ENCODE data around the gene PNKD. TPM values are rescaled to one million over a fixed set of nuclear protein-coding genes. Genes with fewer than 3 reads are reported as not detected.

Gene PNKD
- 126 TPM for polyA plus RNA-seq

DNA sequence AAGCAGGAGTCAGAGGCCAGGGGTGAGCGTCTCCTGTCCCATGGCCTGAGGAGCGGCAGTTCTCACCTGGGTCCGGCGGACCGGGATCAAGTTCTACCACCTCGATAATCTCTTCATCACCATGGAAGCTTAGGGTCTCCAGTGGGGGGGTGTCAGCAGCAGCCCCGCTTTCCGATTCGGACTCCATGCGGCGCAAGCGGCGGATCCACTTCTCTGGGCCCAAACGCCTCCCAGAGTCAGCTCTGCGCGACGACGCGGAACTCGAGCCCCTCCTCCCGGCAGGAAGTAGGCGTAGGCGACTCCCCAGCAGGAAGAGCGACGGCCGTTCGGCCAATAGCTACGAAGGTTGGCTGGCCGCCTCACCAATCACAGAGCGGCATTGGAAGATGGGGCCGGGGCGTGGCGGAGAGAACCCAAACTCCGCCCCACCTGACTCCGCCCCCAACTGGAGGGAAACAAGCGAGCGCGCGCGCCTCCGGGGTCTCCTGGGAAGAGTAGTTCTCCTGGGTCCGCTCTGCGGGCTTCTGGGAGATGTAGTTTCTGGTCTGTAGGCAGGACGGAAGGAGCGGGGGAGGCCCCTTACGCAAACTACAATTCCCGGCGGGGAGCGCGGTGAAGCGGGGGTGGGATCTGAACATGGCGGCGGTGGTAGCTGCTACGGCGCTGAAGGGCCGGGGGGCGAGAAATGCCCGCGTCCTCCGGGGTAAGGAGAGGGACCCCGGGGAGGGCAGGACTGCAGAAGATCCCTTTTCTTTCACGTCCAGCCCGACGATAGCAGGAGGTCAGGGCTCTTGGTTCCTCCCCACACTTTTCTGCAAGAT lies at the start of gene PNKD, which contains the start of gene AAMP:
TSS of gene PNKD (plus strand) at position 620 of the 821 bp plus-strand sequence. CDS start at position 637, 17 bp downstream.
TSS of gene AAMP (minus strand) at position 238 of the 821 bp plus-strand sequence. CDS start at position 187, 51 bp downstream.
- H3K4me3 Mint-ChIP-seq, result peak within 1 kb of the TSS; percentile 91 to 99 (median 96)
- no peaks in the 10 kb centered on the region for H3K9me3 Mint-ChIP-seq
- no peaks in the 10 kb centered on the region for H3K36me3 Mint-ChIP-seq
- H3K27ac Mint-ChIP-seq, result peak within 1 kb of the TSS; percentile 67 to 96 (median 94)
- H3K27me3 Mint-ChIP-seq, result peaks cover 2% of the 10 kb centered on the region
- peaks cover 29 to 48% (median 30%) of the 10 kb centered on the region in 3 donors for H3K4me1 Mint-ChIP-seq

GRCh38 chr2:218221000-218221399 lies 49.3 kb upstream of the PNKD start:
- Mint-ChIP-seq H3K4me3 (peak overlapping the region; percentile 90 to 98 (median 96)), H3K27ac (peak overlapping the region; percentile 53 to 67 (median 56)), H3K36me3 (no peaks in the 10 kb centered on the region), H3K9me3 (no peaks in the 10 kb centered on the region), H3K4me1 (peaks cover 64 to 72% (median 66%) of the 10 kb centered on the region in 3 donors), H3K27me3 (no peaks in the 10 kb centered on the region)

- H3K4me1 Mint-ChIP-seq, result peaks cover 73 to 75% (median 74%) of the 10 kb centered on the region in 3 donors
- H3K36me3 Mint-ChIP-seq, result peaks cover 4% of the 10 kb centered on the region
- H3K27me3 Mint-ChIP-seq, result no peaks in the 10 kb centered on the region
- no peaks in the 10 kb centered on the region for H3K9me3 Mint-ChIP-seq
- H3K4me3 Mint-ChIP-seq, result peak overlapping the region; percentile 63 to 98 (median 76)
- peak overlapping the region; percentile 53 to 90 (median 90) for H3K27ac Mint-ChIP-seq
These were observed 47.3 kb upstream of the PNKD start for GRCh38 chr2:218223046-218223445.

GRCh38 chr2:218224186-218224585 lies 46.1 kb upstream of the PNKD start:
- Mint-ChIP-seq H3K4me1 (peaks cover 72 to 81% (median 80%) of the 10 kb centered on the region in 3 donors), H3K27me3 (no peaks in the 10 kb centered on the region), H3K36me3 (peaks cover 4% of the 10 kb centered on the region), H3K9me3 (no peaks in the 10 kb centered on the region), H3K4me3 (peak overlapping the region in 3 of 4 donors; percentile 55 to 78 (median 61)), H3K27ac (peak overlapping the region; percentile 90)

DNA sequence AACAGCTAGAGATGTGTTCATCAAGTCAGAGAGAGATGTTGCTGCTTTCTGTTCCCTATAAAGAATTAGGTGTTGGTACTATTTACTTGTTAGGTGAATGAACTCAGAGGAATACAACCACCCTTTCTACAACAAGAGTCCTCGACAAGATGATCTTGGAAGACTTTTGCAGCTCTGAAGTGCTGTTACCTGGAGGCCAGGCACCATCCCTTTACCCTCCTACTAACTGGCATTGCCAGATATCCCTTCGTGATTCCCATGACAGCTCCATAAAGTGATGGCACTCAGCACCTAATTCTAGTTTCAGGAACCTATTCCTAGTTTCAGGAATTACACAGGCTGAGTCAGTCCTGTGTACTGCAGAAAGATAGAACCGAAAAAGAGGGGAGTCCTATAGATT lies 43.4 kb upstream of the PNKD start:
- no peaks in the 10 kb centered on the region for H3K27me3 Mint-ChIP-seq
- peak overlapping the region in 3 of 4 donors; percentile 1 to 81 (median 53) for H3K4me3 Mint-ChIP-seq
- peak overlapping the region; percentile 4 to 94 (median 89) for H3K27ac Mint-ChIP-seq
- H3K4me1 Mint-ChIP-seq, result peaks cover 65 to 75% (median 70%) of the 10 kb centered on the region in 3 donors
- no peaks in the 10 kb centered on the region for H3K9me3 Mint-ChIP-seq
- H3K36me3 Mint-ChIP-seq, result peaks cover 9% of the 10 kb centered on the region

DNA sequence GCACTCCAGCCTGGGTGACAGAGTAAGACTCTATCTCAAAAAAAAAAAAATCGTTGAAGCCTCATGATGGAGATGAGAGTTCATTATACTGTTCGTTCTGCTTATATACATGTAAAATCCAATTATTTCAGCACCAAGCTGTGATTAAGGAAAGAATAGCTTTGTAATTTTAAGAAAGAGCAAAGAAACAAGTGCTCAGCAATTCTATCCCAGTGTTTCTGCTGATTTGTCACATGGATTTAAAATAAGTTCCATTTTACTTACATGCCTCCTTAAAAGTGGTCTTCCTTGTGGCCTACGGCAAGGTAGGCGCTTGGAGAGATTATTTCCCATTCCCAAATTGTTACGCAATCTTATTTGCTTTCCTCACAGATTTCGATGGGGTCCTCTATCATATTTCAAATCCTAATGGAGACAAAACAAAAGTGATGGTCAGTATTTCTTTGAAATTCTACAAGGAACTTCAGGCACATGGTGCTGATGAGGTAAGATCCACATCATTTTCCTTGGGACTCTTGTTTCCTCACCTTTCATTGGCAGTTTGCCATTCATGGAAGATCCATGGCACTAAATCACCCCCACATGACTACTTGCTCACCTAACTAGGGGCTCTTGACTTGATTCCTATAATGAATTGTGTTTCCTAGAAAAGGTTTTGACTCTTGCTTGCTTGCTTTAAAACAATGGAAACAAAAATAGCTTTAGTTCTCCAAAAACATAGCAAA lies 41.8 kb upstream of the PNKD start:
- Mint-ChIP-seq H3K4me3 (peak overlapping the region in 2 of 4 donors; percentile 88), H3K27ac (peak overlapping the region; percentile 79 to 86 (median 81)), H3K36me3 (peaks cover 9% of the 10 kb centered on the region), H3K27me3 (no peaks in the 10 kb centered on the region), H3K4me1 (peaks cover 57 to 62% (median 58%) of the 10 kb centered on the region in 3 donors), H3K9me3 (no peaks in the 10 kb centered on the region)

DNA sequence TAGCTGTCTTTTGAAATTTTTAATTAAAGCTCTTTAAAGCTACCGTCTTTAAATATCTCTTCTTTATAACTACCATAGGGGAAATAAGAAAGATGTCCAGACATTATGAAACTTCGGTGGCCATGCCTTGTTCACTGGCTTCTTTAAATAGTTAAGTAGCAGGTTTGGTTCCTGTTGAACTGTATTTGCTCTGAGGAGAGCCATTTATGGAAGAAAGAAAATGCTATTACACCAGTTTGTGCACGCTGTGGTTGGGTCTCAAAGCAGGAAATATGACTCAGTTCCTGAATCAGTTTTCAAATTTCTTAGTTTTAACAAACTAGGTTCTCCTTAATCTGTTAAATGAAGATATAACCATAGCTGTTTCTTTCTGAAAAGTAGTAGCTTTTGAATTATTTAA lies 41.1 kb upstream of the PNKD start:
- H3K4me3 Mint-ChIP-seq, result peak overlapping the region in 3 of 4 donors; percentile 32 to 88 (median 88)
- peak overlapping the region; percentile 79 to 86 (median 81) for H3K27ac Mint-ChIP-seq
- H3K27me3 Mint-ChIP-seq, result no peaks in the 10 kb centered on the region
- peaks cover 50 to 56% (median 54%) of the 10 kb centered on the region in 3 donors for H3K4me1 Mint-ChIP-seq
- H3K36me3 Mint-ChIP-seq, result peaks cover 9% of the 10 kb centered on the region
- H3K9me3 Mint-ChIP-seq, result no peaks in the 10 kb centered on the region

DNA sequence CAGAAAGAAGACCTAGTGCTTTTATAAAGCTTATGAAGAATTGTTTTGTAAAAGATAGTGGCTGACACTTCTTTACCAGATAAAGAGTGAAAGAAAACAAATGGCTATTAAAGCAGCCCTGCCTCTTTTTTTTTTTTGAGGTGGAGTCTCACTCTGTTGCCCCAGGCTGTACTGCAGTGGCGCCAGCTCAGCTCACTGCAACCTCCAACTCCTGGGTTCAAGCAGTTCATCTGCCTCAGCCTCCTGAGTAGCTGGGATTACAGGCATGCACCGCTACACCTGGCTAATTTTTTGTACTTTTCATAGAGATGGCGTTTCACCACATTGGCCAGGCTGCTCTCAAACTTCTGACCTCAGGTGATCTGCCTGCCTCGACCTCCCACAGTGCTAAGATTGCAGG lies 40.5 kb upstream of the PNKD start:
- Mint-ChIP-seq H3K9me3 (no peaks in the 10 kb centered on the region), H3K4me3 (peak overlapping the region in 1 of 4 donors; percentile 52), H3K4me1 (peaks cover 44 to 50% (median 48%) of the 10 kb centered on the region in 3 donors), H3K27ac (peak overlapping the region in 1 of 3 donors; percentile 16), H3K27me3 (no peaks in the 10 kb centered on the region), H3K36me3 (peaks cover 9% of the 10 kb centered on the region)

GRCh38 chr2:218230882-218231281 lies 39.4 kb upstream of the PNKD start:
- peaks cover 9% of the 10 kb centered on the region for H3K36me3 Mint-ChIP-seq
- no peaks in the 10 kb centered on the region for H3K27me3 Mint-ChIP-seq
- no peaks in the 10 kb centered on the region for H3K9me3 Mint-ChIP-seq
- H3K4me1 Mint-ChIP-seq, result peaks cover 34 to 41% (median 38%) of the 10 kb centered on the region in 3 donors
- H3K4me3 Mint-ChIP-seq, result peak overlapping the region in 2 of 4 donors; percentile 50 to 73
- peak overlapping the region; percentile 21 to 94 (median 36) for H3K27ac Mint-ChIP-seq

DNA sequence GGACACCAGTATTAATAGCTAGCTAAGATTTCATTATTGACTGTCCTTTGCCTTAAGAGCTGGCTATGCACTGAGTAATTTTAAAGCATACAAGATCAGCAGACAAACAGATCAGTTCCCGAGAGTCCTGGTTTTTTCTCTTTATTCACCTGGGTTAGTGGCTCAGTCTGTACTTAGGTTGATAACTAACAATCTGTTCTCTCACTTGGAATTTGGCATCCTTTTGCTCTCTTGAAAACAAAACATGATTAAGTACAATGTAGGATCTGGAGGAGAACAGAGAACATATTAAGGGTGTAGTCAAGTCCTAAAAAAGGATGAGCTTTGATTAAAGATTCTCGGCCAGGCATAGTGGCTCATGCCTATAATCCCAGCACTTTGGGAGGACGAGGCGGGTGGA lies 36.8 kb upstream of the PNKD start:
- Mint-ChIP-seq H3K4me1 (peaks cover 20 to 25% (median 25%) of the 10 kb centered on the region in 3 donors), H3K27me3 (no peaks in the 10 kb centered on the region), H3K27ac (peak overlapping the region in 1 of 3 donors; percentile 57), H3K4me3 (no peak overlapping the region), H3K9me3 (no peaks in the 10 kb centered on the region), H3K36me3 (peaks cover 7% of the 10 kb centered on the region)

DNA sequence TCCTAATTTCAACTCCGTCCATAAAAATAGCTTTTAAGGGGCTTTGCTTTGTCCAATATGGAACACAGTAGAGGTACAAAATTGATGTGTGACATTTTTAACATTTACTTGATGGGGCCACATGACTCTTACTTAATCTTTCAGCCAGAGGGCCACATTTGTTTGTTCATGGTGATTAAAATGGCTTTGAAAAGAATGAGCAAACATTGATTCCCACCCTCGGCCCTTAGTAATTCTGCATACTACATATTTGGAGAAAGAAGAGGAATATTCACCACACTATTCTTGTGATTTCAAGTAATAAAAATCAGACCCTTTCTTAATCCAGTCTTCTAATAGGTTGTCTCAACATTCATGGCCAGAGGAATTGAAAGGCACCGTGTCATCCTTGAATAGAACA lies 35.8 kb upstream of the PNKD start:
- Mint-ChIP-seq H3K36me3 (peaks cover 7% of the 10 kb centered on the region), H3K4me3 (no peak overlapping the region), H3K27me3 (no peaks in the 10 kb centered on the region), H3K9me3 (no peaks in the 10 kb centered on the region), H3K27ac (peak overlapping the region in 2 of 3 donors; percentile 6 to 46), H3K4me1 (peaks cover 14 to 19% (median 16%) of the 10 kb centered on the region in 3 donors)

- Mint-ChIP-seq H3K9me3 (no peaks in the 10 kb centered on the region), H3K4me3 (no peak overlapping the region), H3K4me1 (peaks cover 14 to 17% (median 16%) of the 10 kb centered on the region in 3 donors), H3K27me3 (no peaks in the 10 kb centered on the region), H3K27ac (peak overlapping the region in 1 of 3 donors; percentile 46), H3K36me3 (peaks cover 7% of the 10 kb centered on the region)
These were observed 35.3 kb upstream of the PNKD start for GRCh38 chr2:218235017-218235416.

GRCh38 chr2:218236829-218237228 lies 33.5 kb upstream of the PNKD start:
- no peak overlapping the region for H3K4me3 Mint-ChIP-seq
- H3K27ac Mint-ChIP-seq, result peak overlapping the region in 1 of 3 donors; percentile 47
- H3K9me3 Mint-ChIP-seq, result no peaks in the 10 kb centered on the region
- H3K27me3 Mint-ChIP-seq, result no peaks in the 10 kb centered on the region
- H3K36me3 Mint-ChIP-seq, result peaks cover 1% of the 10 kb centered on the region
- peaks cover 1 to 5% (median 4%) of the 10 kb centered on the region in 3 donors for H3K4me1 Mint-ChIP-seq

DNA sequence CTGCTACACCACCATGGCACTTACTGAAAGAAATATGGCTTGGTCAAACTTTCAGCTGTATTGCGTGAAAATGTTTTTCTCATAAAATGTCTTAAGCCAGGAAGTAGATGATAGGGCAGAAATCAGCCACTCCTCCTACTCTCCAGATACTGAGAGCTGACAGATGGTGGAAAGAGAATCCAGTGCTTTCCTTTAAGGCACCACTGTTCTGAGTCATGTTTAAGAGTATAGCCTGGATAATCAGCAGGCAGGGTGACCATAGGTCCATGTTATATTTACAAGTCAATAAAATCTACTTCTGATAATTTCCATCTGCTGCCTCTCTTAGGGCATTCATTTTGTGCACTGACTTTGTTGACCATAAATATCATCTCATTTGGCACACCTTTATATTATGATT lies 31.4 kb upstream of the PNKD start:
- Mint-ChIP-seq H3K27ac (no peak overlapping the region), H3K4me1 (peaks cover 0 to 4% (median 1%) of the 10 kb centered on the region in 3 donors), H3K9me3 (no peaks in the 10 kb centered on the region), H3K4me3 (no peak overlapping the region), H3K27me3 (no peaks in the 10 kb centered on the region), H3K36me3 (peaks cover 1% of the 10 kb centered on the region)

GRCh38 chr2:218244204-218244603 lies 26.1 kb upstream of the PNKD start:
- Mint-ChIP-seq H3K27me3 (no peaks in the 10 kb centered on the region), H3K27ac (peak overlapping the region in 2 of 3 donors; percentile 28 to 39), H3K9me3 (no peaks in the 10 kb centered on the region), H3K4me1 (peaks cover 0 to 2% (median 0%) of the 10 kb centered on the region in 3 donors), H3K36me3 (no peaks in the 10 kb centered on the region), H3K4me3 (no peak overlapping the region)

Data from IgD-negative memory B cell (primary cell).